H1 (cell line): ENCODE results near the gene TM4SF18. TPM values are rescaled to one million over a fixed set of nuclear protein-coding genes. Genes with fewer than 3 reads are reported as not detected.

Experiments
- CTCF ChIA-PET: fragments of 300-600 bp; sonication (Branson Sonifier 250); formaldehyde crosslinking; loops from one replicate; lab custom pipeline; 2021; ENCODE audit not compliant: partially characterized antibody; lab: Charles Lee
- POLR2A ChIA-PET: fragments of 300-600 bp; sonication (Branson Sonifier 250); formaldehyde crosslinking; loops from one replicate; lab custom pipeline; 2021; ENCODE audit warnings: inconsistent platforms; ENCODE audit not compliant: partially characterized antibody; lab: Charles Lee
- DNase-seq, 2 experiments: peaks; one replicate each; pipeline versions ENCODE4 v3.0.0 to v3.0.0-alpha.2; 2010 to 2022; ENCODE audit warnings: low spot score in 2 of 2, low read depth in 1 of 2, mixed read lengths in 1 of 2
- FAIRE-seq: peaks from 2 replicates; lab custom pipeline; 2011; peaks lifted over from hg19 to GRCh38; lab: Jason Lieb, UNC
- H2AFZ ChIP-seq: 2 replicates; pipeline ENCODE4 v1.8.1; 2012; ENCODE audit warnings: low read length, inconsistent platforms
- H2AK5ac ChIP-seq: 2 replicates; pipeline ENCODE4 v1.6.1; 2013; ENCODE audit warnings: low read depth, low read length
- H2BK120ac ChIP-seq: replicated peaks from 2 replicates; pipeline ENCODE3; 2013; ENCODE audit warnings: low read depth, low read length, inconsistent platforms
- H2BK12ac ChIP-seq: 2 replicates; pipeline ENCODE4 v1.6.1; 2013; ENCODE audit warnings: low read depth, low read length
- H2BK15ac ChIP-seq: 2 replicates; pipeline ENCODE4 v1.6.1; 2013; ENCODE audit warnings: low read length
- H2BK20ac ChIP-seq: 2 replicates; pipeline ENCODE4 v1.6.1; 2013; ENCODE audit warnings: low read length
- H2BK5ac ChIP-seq: 2 replicates; pipeline ENCODE4 v1.6.1; 2013; ENCODE audit warnings: low read depth, low read length
- H3K14ac ChIP-seq: 2 replicates; pipeline ENCODE4 v1.6.1; 2013; ENCODE audit warnings: inconsistent platforms; ENCODE audit not compliant: insufficient read length
- H3K18ac ChIP-seq: 2 replicates; pipeline ENCODE4 v1.6.1; 2013; ENCODE audit warnings: low read length; ENCODE audit errors: extremely low read depth
- H3K23ac ChIP-seq: 2 replicates; pipeline ENCODE4 v1.6.1; 2013; ENCODE audit warnings: inconsistent platforms; ENCODE audit not compliant: insufficient read length
- H3K23me2 ChIP-seq: 2 replicates; pipeline ENCODE4 v1.6.1; 2013; ENCODE audit warnings: low read depth, low read length
- H3K27ac ChIP-seq: 2 replicates; pipeline ENCODE4 v1.6.1; 2011; ENCODE audit warnings: low read depth, low read length, inconsistent platforms
- H3K27me3 ChIP-seq, 4 experiments: replicated peaks in 1 of 4; 1 replicate in 1 of 4; 2 replicates in 3 of 4; pipeline versions ENCODE4 v1.6.1 to v1.8.1; 2011 to 2013; ENCODE audit warnings: low read length in 3 of 4, mild to moderate bottlenecking in 3 of 4, inconsistent platforms in 2 of 4, mixed read lengths in 2 of 4, moderate library complexity in 1 of 4; ENCODE audit not compliant: control insufficient read depth in 3 of 4, insufficient read depth in 3 of 4; ENCODE audit errors: extremely low read depth in 1 of 4
- H3K36me3 ChIP-seq, 4 experiments: 2 replicates each; pipeline versions ENCODE4 v1.6.1 to v1.8.1; 2011 to 2013; ENCODE audit warnings: mild to moderate bottlenecking in 4 of 4, low read length in 3 of 4, moderate library complexity in 2 of 4, control low read depth in 1 of 4, inconsistent platforms in 1 of 4; ENCODE audit not compliant: insufficient read depth in 4 of 4, control insufficient read depth in 2 of 4
- H3K4ac ChIP-seq: replicated peaks from 2 replicates; pipeline ENCODE3; 2013; ENCODE audit warnings: low read length, low read depth, mixed read lengths, inconsistent platforms; ENCODE audit not compliant: insufficient read length
- H3K4me1 ChIP-seq, 4 experiments: replicated peaks in 1 of 4; 1 replicate in 1 of 4; 2 replicates in 3 of 4; pipeline versions ENCODE4 v1.6.1 to v1.8.1; 2011 to 2013; ENCODE audit warnings: low read length in 3 of 4, inconsistent platforms in 2 of 4, mixed read lengths in 1 of 4; ENCODE audit not compliant: insufficient read depth in 4 of 4, control insufficient read depth in 3 of 4
- H3K4me2 ChIP-seq, 2 experiments: 2 replicates each; pipeline versions ENCODE4 v1.6.1 to v1.8.1; 2011 to 2013; ENCODE audit warnings: low read depth in 2 of 2, low read length in 2 of 2, control low read depth in 1 of 2, inconsistent platforms in 1 of 2, mild to moderate bottlenecking in 1 of 2; ENCODE audit not compliant: insufficient read depth in 1 of 2
- H3K4me3 ChIP-seq, 4 experiments: fragments of 200-600, 300-600 bp in 1 of 4; sonication (generic), shearing (Covaris generic), sonication (Bioruptor Twin) in 1 of 4; 2 replicates each; pipeline versions ENCODE4 v1.5.1 to v1.8.1; 2011 to 2016; ENCODE audit warnings: low read length in 4 of 4, low read depth in 3 of 4, control low read depth in 2 of 4, inconsistent platforms in 2 of 4, mild to moderate bottlenecking in 2 of 4, mixed read lengths in 1 of 4, moderate library complexity in 1 of 4; ENCODE audit not compliant: insufficient read depth in 2 of 4; ENCODE audit errors: extremely low read depth in 1 of 4
- H3K56ac ChIP-seq: replicated peaks from 2 replicates; pipeline ENCODE3; 2013; ENCODE audit warnings: low read depth, mild to moderate bottlenecking, mixed read lengths, low read length, inconsistent platforms; ENCODE audit not compliant: insufficient read length
- H3K79me1 ChIP-seq: 2 replicates; pipeline ENCODE4 v1.6.1; 2013; ENCODE audit warnings: low read depth, low read length, control low read depth
- H3K79me2 ChIP-seq, 2 experiments: 2 replicates each; pipeline versions ENCODE4 v1.6.1 to v1.8.1; 2012 to 2013; ENCODE audit warnings: low read length in 2 of 2, mild to moderate bottlenecking in 2 of 2, inconsistent platforms in 1 of 2; ENCODE audit not compliant: insufficient read depth in 2 of 2, control insufficient read depth in 1 of 2
- H3K9ac ChIP-seq, 4 experiments: replicated peaks in 1 of 4; 1 replicate in 1 of 4; 2 replicates in 3 of 4; pipeline versions ENCODE4 v1.6.1 to v1.8.1; 2011 to 2013; ENCODE audit warnings: low read depth in 3 of 4, low read length in 3 of 4, control low read depth in 2 of 4, mild to moderate bottlenecking in 2 of 4, moderate library complexity in 2 of 4, inconsistent platforms in 1 of 4; ENCODE audit errors: extremely low read depth in 1 of 4
- H3K9me3 ChIP-seq, 2 experiments: 2 replicates each; pipeline versions ENCODE4 v1.6.1 to v1.8.1; 2012 to 2013; ENCODE audit warnings: mild to moderate bottlenecking in 2 of 2, moderate library complexity in 2 of 2, control low read depth in 1 of 2, inconsistent platforms in 1 of 2, low read depth in 1 of 2, low read length in 1 of 2, mixed read lengths in 1 of 2; ENCODE audit not compliant: insufficient read depth in 2 of 2
- H4K20me1 ChIP-seq, 2 experiments: replicated peaks in 1 of 2; 2 replicates each; pipeline versions ENCODE3 to v1.8.1; 2011 to 2013; ENCODE audit warnings: inconsistent platforms in 2 of 2, low read length in 2 of 2, mild to moderate bottlenecking in 1 of 2; ENCODE audit not compliant: insufficient read depth in 2 of 2, control insufficient read depth in 1 of 2
- H4K5ac ChIP-seq: 2 replicates; pipeline ENCODE4 v1.6.1; 2013; ENCODE audit warnings: low read length, low read depth, mixed read lengths, inconsistent platforms; ENCODE audit not compliant: insufficient read length
- H4K8ac ChIP-seq: 2 replicates; pipeline ENCODE4 v1.8.0; 2013; ENCODE audit warnings: mild to moderate bottlenecking, moderate library complexity, low read length, inconsistent platforms; ENCODE audit not compliant: insufficient read depth; ENCODE audit errors: extremely low read depth
- H4K91ac ChIP-seq: replicated peaks from 2 replicates; pipeline ENCODE3; 2013; ENCODE audit warnings: low read length, mixed read lengths, inconsistent platforms; ENCODE audit not compliant: insufficient read length
- ASH2L ChIP-seq: fragments of 200-600, 300-600 bp; sonication (generic); IDR thresholded peaks from one replicate; pipeline ENCODE4 v1.7.1; 2017; ENCODE audit warnings: low read length
- KDM5A ChIP-seq: fragments of 200-600 bp; IDR thresholded peaks from 2 replicates; pipeline ENCODE4 v1.7.1; 2012; ENCODE audit warnings: mild to moderate bottlenecking, low read length, inconsistent platforms, mixed read lengths
- MAFK ChIP-seq: IDR thresholded peaks from 2 replicates; pipeline ENCODE4 v1.6.1; 2012; ENCODE audit warnings: low read depth, mild to moderate bottlenecking, improper control_type of control experiment, low read length
- POLR2A ChIP-seq, 2 experiments: IDR thresholded peaks; 1 replicate in 1 of 2; 2 replicates in 1 of 2; pipeline ENCODE4 v1.6.1; 2011; ENCODE audit warnings: low read depth in 2 of 2, low read length in 2 of 2, mild to moderate bottlenecking in 2 of 2; ENCODE audit errors: control extremely low read depth in 1 of 2
- POLR2AphosphoS5 ChIP-seq: IDR thresholded peaks from 2 replicates; pipeline ENCODE4 v1.6.1; 2011; ENCODE audit warnings: low read depth, low read length
- RAD21 ChIP-seq, 2 experiments: IDR thresholded peaks in 1 of 2; conservative IDR thresholded peaks in 1 of 2; 2 replicates each; pipeline ENCODE4 v1.6.1; 2011; ENCODE audit warnings: low read depth in 2 of 2, low read length in 2 of 2, improper control_type of control experiment in 1 of 2, inconsistent platforms in 1 of 2, mild to moderate bottlenecking in 1 of 2, moderate library complexity in 1 of 2
- RFX5 ChIP-seq: IDR thresholded peaks from 2 replicates; pipeline ENCODE4 v1.6.1; 2011; ENCODE audit warnings: low read depth, low read length, improper control_type of control experiment, borderline replicate concordance
- RXRA ChIP-seq: IDR thresholded peaks from 2 replicates; pipeline ENCODE4 v1.6.1; 2011; ENCODE audit warnings: low read depth, mild to moderate bottlenecking, low read length, moderate library complexity; ENCODE audit not compliant: insufficient read depth
- ZNF274 ChIP-seq: IDR thresholded peaks from 2 replicates; pipeline ENCODE4 v1.7.0; 2012; ENCODE audit warnings: low read length, borderline replicate concordance; ENCODE audit errors: extremely low read depth
- WGBS, 2 experiments: shearing (Covaris generic) in 1 of 2; methylation state at CpG; one replicate each; pipeline versions ENCODE4 v1.1.6 to v1.1.7; 2013 to 2015; ENCODE audit warnings: low lambda C conversion rate in 2 of 2, mixed read lengths in 2 of 2, inconsistent platforms in 1 of 2, low coverage in 1 of 2, missing lambda C conversion rate in 1 of 2; ENCODE audit not compliant: insufficient replicate concordance in 2 of 2, insufficient coverage in 1 of 2, insufficient read length in 1 of 2; ENCODE audit errors: extremely low coverage in 1 of 2, missing lambda C conversion rate in 1 of 2; 5-methylcytosine and 5-hydroxymethylcytosine counted together
- polyA plus RNA-seq, 7 experiments: library from polyadenylated mRNA; depleted of rRNA in 3 of 7; stranded (reverse) in 5 of 7; unstranded in 2 of 7; fragments of >200 nt in 5 of 7; fragments of 200-250 nt in 2 of 7; gene quantifications; 1 replicate in 5 of 7; 2 replicates in 1 of 7; 4 replicates in 1 of 7; pipeline versions ENCODE4 v1.2.1 to v1.2.3, GENCODE V29; 2011 to 2013; ENCODE audit warnings: missing spikeins in 2 of 7, mixed read lengths in 2 of 7
- total RNA-seq: library from RNA; stranded (reverse); fragmentation: NEBNext Ultra II Directional; extraction: Animal tissue kit (Norgen Biotek cat#: 25700); gene quantifications from 2 replicates; pipeline ENCODE4 v1.2.1, GENCODE V29; 2021
- TF ChIP-seq, protein P1 (sequence below), 3 experiments: IDR thresholded peaks; 1 replicate in 2 of 3; 2 replicates in 1 of 3; pipeline versions ENCODE4 v1.5.1 to v1.6.1; 2011; ENCODE audit warnings: low read length in 3 of 3, mild to moderate bottlenecking in 3 of 3, inconsistent platforms in 2 of 3, low read depth in 1 of 3, moderate library complexity in 1 of 3; ENCODE audit not compliant: insufficient read depth in 1 of 3; ENCODE audit errors: control extremely low read depth in 1 of 3

Gene TM4SF18
- total and polyA plus RNA-seq, 2 of the 8 experiments (the other 6 are each of a cell fraction or from before 2014, with no cell fraction given): 2.9 to 13.6 TPM

- H3K23me2 ChIP-seq: no peaks in the 10 kb centered on the region
- H4K91ac ChIP-seq: no peak overlapping the region
- H3K18ac ChIP-seq: no peak overlapping the region
- H2BK5ac ChIP-seq: no peak overlapping the region
- H3K9ac ChIP-seq: no peak overlapping the region; a peak in 1 of 7 replicates
- no peak overlapping the region for H3K4ac ChIP-seq
- H2BK12ac ChIP-seq: no peak overlapping the region
- no peak overlapping the region for H3K56ac ChIP-seq
- H3K14ac ChIP-seq: no peak overlapping the region
- WGBS, 2 experiments: 81% methylated on average over 7 of the region's 7 CpGs; no CpG with 5 or more reads in 1 of the 2 experiments
- ChIA-PET POLR2A (no interaction called here), CTCF (interaction anchor here (1.0 to 2.2 kb wide), 7 partner anchors 10 to 119 kb away, joined by 3 to 13 read pairs (median 4); no protein-coding TSS in a partner anchor)
- DNase-seq (no peak), FAIRE-seq (peak; percentile 79)
- H2AFZ ChIP-seq: peak overlapping the region; percentile 60; the same call in 1 of the 2 replicates
- no peaks in the 10 kb centered on the region for H3K36me3 ChIP-seq
- H2BK120ac ChIP-seq: no peak overlapping the region
- no peak overlapping the region for H3K23ac ChIP-seq
- no peaks in the 10 kb centered on the region for H3K79me2 ChIP-seq
- H3K27me3 ChIP-seq: no peaks in the 10 kb centered on the region
- peak overlapping the region in 1 of 2 experiments; percentile 30; a peak in 2 of 4 replicates for H3K4me2 ChIP-seq
- H3K27ac ChIP-seq: 0 out of 2 replicates have a peak overlapping the region, but pooled peaks have one; percentile 40
- no peak overlapping the region for H2BK15ac ChIP-seq
- H4K5ac ChIP-seq: peak overlapping the region; percentile 79
- H3K4me3 ChIP-seq: no peak overlapping the region
- no peaks in the 10 kb centered on the region for H3K79me1 ChIP-seq
- no peak overlapping the region for H2AK5ac ChIP-seq
- no peak overlapping the region for H4K8ac ChIP-seq
- TF ChIP-seq RXRA: no peak
- no peak for TF ChIP-seq ZNF274
- no peak for TF ChIP-seq KDM5A
- TF ChIP-seq MAFK: no peak
- TF ChIP-seq RAD21 (IDR thresholded peaks at IDR 0.05 in 1 of 2, conservative IDR thresholded peaks at IDR 0.05 in 1 of 2; ENCODE audit: low read depth in 2 of 2, low read length in 2 of 2): peak in 1 of 2 experiments; percentile 26; a peak in 2 of 4 replicates
- no peak for TF ChIP-seq POLR2A (IDR thresholded peaks at IDR 0.05; ENCODE audit: control extremely low read depth in 1 of 2, low read depth in 2 of 2, low read length in 2 of 2)
- no peak for TF ChIP-seq ASH2L
- TF ChIP-seq RFX5: no peak
- TF ChIP-seq, protein P1, sequence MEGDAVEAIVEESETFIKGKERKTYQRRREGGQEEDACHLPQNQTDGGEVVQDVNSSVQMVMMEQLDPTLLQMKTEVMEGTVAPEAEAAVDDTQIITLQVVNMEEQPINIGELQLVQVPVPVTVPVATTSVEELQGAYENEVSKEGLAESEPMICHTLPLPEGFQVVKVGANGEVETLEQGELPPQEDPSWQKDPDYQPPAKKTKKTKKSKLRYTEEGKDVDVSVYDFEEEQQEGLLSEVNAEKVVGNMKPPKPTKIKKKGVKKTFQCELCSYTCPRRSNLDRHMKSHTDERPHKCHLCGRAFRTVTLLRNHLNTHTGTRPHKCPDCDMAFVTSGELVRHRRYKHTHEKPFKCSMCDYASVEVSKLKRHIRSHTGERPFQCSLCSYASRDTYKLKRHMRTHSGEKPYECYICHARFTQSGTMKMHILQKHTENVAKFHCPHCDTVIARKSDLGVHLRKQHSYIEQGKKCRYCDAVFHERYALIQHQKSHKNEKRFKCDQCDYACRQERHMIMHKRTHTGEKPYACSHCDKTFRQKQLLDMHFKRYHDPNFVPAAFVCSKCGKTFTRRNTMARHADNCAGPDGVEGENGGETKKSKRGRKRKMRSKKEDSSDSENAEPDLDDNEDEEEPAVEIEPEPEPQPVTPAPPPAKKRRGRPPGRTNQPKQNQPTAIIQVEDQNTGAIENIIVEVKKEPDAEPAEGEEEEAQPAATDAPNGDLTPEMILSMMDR (IDR thresholded peaks at IDR 0.05; ENCODE audit: control extremely low read depth in 1 of 3, insufficient read depth in 1 of 3, low read depth in 1 of 3, low read length in 3 of 3): 0 out of 4 replicates have a peak, but pooled peaks of 1 of the 3 experiments have one; percentile 11
- no peak for TF ChIP-seq POLR2AphosphoS5
- no peaks in the 10 kb centered on the region for H4K20me1 ChIP-seq
- H3K9me3 ChIP-seq: no peaks in the 10 kb centered on the region
- H3K4me1 ChIP-seq: peaks cover 1 to 26% (median 20%) of the 10 kb centered on the region in 4 experiments
- peak overlapping the region; percentile 1; the same call in 1 of the 2 replicates for H2BK20ac ChIP-seq
Observed at GRCh38 chr3:149371001-149371722, 37.7 kb upstream of the TM4SF18 start.
